Bone marrow (tissue), 2 donors: ENCODE results near the gene NTRK2.

Experiments
- DNase-seq, 2 donors: peaks; one replicate each; lab custom pipeline; 2025; lab: John Stamatoyannopoulos, UW

NTRK2 gene

GRCh38 chr9:84974855-84975254, 305.3 kb downstream of the NTRK2 start:
- no peak for DNase-seq

DNA sequence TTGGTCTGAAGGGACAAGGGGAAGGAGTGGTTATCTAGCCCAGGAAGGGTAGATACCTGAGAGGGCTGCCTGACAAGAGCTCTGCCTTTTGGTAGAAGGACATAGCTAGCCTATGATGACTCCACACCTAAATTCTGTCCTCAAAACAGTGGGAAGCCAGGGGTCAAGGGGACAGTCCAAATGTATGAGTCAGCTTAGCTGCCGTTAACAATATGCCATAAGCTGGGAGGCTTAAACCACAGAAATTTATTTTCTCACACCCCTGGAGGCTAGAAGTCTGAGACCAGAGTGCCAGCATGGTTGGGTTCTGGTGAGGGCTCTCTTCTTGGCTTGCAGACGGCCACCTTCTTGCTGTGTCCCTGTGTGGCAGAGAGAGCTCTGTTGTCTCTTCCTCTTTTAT, 306.4 kb downstream of the NTRK2 start:
- no peak for DNase-seq

DNA sequence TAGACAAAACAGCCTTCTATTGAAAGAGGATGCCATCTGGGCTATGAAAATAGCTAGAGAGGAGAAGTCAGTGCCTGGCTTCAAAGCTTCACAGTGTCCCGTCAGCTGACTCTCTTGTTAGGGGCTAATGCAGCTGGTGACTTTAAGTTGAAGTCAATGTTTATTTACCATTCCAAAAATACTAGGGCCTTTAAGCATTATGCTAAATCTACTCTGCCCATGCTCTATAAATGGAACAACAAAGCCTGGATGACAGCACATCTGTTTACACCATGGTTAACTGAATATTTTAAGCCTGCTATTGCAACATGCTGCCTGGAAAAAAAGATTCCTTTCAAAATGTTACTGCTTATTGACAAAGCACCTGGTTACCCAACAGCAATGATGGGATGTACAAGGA, 309.1 kb downstream of the NTRK2 start:
- no peak for DNase-seq

DNA sequence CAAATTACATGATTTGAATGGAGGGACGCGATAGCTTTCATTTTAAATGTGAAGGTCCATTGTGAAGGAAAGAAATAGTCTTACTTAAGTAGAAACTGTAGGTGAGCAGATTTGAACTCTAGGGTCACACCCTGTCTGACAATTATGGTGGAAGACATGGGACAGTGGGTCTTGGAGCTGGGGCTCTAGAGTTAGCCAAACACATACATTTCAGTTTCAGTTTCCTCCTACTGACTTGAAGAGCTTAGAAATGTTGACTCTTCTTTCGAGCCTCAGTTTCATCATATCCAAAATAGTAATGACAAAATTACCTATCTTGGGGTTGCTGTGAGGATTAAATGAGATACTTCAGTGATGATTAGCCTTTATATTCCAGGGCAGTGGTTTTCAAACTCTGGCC, 314.2 kb downstream of the NTRK2 start:
- DNase-seq, result no peak

DNA sequence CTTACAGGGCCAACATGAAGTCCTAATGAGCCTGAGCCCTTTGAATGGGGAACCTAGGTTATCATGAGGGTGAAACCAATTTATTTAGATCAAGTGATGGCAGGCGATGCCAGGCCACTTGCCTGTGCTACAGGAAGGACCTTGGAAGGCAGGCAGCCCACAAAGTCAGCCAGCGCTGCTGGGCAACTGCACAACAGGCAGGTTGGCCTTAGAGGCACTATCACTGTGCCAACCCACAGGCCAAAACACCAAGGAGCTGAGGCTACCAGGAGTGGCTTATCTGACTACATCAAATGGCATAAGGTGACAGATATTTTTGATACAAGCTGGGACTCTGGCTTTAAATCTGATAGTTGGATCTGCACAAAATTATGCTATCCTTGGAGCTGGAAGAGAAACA, 319.1 kb downstream of the NTRK2 start:
- DNase-seq, result no peak

GRCh38 chr9:84990416-84990815, 320.9 kb downstream of the NTRK2 start:
- DNase-seq, result no peak

GRCh38 chr9:84990850-84991513, 321.5 kb downstream of the NTRK2 start:
- DNase-seq, result no peak

GRCh38 chr9:84991514-84991870, 322.0 kb downstream of the NTRK2 start:
- DNase-seq, result no peak

GRCh38 chr9:84992381-84992780, 322.9 kb downstream of the NTRK2 start:
- DNase-seq, result no peak

GRCh38 chr9:84993105-84993504, 323.6 kb downstream of the NTRK2 start:
- no peak for DNase-seq

DNA sequence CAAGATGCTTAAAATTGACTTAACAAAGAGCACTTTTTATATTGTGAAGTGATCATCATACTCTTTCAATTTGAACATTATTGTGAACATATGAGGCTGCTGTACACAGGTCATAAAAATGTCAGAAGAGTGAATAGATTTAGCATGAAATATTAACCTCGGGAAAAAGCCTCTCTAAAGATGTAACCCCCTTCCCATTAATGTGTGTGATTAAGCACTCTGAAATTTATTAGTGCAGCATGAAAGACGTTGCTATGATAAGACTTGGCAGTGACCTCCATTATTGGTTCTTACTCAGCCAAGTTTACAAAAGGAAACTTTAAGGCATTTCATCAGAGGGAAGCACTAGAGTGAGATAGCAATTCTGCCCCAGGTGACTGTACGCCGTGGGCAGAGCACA, 326.5 kb downstream of the NTRK2 start:
- no peak for DNase-seq

GRCh38 chr9:84996716-84997115, 327.2 kb downstream of the NTRK2 start:
- DNase-seq, result no peak

- DNase-seq, result no peak
Observed at GRCh38 chr9:84997472-84997871, 327.9 kb downstream of the NTRK2 start.

DNA sequence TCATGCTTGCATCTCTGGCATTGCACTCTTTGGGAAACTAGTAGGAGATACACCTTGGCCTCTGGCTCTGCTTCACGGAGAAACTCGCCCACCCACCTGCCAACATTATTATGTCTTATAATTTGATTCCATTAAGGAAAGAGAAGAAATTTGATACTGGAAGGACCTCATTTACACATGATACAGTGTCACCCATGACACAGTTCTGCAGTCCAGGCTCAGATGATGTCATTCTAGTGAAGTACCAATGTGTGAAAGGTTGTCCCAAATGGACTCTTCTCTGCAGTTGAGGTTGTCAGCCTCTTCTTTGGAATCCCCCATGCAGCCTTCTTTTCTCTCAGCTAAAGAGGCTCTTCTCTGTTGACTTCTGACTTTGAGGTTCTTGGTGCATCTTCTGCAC, 329.1 kb downstream of the NTRK2 start:
- DNase-seq, result no peak

- DNase-seq, result no peak
Observed at GRCh38 chr9:84999788-85000187, 330.3 kb downstream of the NTRK2 start.

DNA sequence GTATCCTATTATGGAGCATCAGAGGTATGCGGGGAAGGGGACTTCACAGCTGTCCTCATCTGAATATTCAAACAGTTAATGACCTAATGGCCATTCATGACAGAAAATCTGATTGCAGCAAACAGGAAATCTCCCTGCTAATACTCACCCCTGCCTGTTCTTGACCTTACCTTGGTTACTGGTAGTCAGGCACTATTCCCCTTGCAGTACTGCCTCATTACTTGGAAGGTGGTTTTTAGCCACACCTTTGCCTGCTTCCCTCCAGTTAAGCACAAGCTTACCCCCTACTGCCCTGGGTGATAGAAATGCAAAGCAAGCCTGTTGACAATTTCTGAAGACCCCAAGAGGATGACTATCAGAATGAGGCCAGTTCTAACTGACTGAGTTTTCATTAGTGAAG, 332.4 kb downstream of the NTRK2 start:
- DNase-seq, result no peak

GRCh38 chr9:85004818-85005413, 335.4 kb downstream of the NTRK2 start:
- DNase-seq, result no peak

DNA sequence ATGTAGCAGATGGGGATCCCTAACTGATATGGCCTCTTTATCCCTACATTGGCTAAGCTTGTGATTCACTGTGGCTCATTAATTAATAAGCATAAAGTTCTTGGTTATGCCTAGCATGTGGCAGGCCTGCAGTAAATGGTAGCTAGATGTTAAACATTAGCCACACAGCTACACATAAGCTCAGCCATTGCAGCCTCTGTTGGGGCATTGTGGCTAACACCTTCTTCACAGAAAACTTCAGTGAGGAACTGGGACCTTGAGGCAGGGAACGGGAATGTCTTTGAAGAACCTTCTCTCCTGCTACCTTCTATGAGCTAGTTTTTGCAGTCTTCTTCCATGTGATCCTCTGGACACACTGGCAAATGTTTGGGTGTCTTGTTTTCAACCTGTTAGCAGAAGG, 338.2 kb downstream of the NTRK2 start:
- no peak for DNase-seq

GRCh38 chr9:85008215-85008614, 338.7 kb downstream of the NTRK2 start:
- DNase-seq, result no peak

DNA sequence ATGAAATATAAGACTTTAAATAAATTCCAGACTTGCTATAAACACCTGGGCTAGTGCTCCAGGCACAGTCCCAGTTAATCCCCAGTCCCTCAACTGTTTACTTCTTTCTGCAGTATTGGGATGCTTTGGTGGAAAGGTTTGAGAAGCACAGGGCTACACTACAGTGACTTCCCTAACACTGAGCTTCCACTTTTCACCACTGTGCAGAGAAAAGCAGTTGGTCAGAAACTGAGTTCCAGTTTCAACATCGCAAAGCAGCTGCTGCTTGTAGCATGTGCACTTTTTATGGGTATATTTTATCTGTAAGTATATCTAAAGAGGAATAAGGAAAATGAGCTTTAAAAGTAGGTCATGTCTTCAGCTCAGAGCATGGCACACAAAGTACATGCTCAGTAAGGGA, 339.7 kb downstream of the NTRK2 start:
- DNase-seq, result no peak

DNA sequence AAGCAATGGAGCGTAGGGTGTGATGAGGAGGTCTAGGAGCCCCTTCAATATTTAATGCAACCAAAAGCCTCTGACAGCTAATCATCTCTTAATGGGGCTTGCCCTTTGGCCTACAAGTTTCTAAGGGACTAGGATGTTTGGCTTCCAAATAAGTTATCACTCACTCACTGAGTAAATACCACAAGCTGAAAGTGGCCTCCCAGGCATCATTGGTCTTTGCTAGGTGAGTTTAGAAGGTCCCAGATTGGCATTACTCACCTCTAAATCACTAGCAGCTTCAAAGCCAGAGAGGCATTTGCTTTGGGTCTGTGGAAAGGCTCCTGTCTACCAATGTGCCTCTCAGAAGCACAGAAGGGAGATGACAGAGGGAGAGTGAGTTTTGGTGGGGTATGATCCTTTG, 344.2 kb downstream of the NTRK2 start:
- DNase-seq, result no peak

- no peak for DNase-seq
Observed at GRCh38 chr9:85014292-85014691, 344.8 kb downstream of the NTRK2 start.

- DNase-seq, result no peak
Observed at GRCh38 chr9:85016384-85017006, 347.0 kb downstream of the NTRK2 start.

DNA sequence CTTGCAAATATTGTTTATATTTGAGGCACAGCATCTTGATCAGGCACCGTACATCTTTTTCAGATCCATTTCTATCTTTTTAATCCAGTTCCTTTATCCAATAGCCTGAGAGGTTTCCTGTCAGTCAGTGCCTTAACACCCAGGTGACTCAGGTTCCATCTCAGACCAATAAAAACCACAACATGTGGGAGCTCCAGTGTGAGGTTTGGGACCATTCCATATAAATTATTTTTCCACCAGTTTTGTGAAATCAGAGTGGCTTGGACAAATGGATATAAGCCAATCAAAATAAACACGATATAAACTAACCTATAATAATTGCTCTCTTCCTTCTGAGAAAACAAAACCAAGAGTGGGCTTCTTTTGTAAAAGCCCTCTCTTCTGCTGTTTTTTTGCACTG, 351.3 kb downstream of the NTRK2 start:
- no peak for DNase-seq
